Panc1 (cell line): ENCODE results near the gene HOMER1.

Experiments
- POLR2AphosphoS5 ChIP-seq: IDR thresholded peaks from 2 replicates; pipeline ENCODE4 v1.6.1; 2012; ENCODE audit warnings: mild to moderate bottlenecking, low read depth, low read length, moderate library complexity
- SIN3A ChIP-seq: IDR thresholded peaks from 2 replicates; pipeline ENCODE4 v1.6.1; 2012; ENCODE audit warnings: low read depth, mild to moderate bottlenecking, low read length, moderate library complexity, borderline replicate concordance; ENCODE audit not compliant: insufficient read depth
- TF ChIP-seq, protein P1 (sequence below): fragments of 450-650 bp; IDR thresholded peaks from 2 replicates; pipeline ENCODE4 v1.5.1; 2017; ENCODE audit warnings: mild to moderate bottlenecking
- TF ChIP-seq, protein P2 (sequence below), 2 experiments: IDR thresholded peaks; 2 replicates each; pipeline ENCODE4 v1.6.1; 2011 to 2012; ENCODE audit warnings: low read depth in 2 of 2, control low read depth in 1 of 2, low read length in 1 of 2, mild to moderate bottlenecking in 1 of 2, moderate library complexity in 1 of 2; ENCODE audit not compliant: insufficient read depth in 1 of 2

DNA sequence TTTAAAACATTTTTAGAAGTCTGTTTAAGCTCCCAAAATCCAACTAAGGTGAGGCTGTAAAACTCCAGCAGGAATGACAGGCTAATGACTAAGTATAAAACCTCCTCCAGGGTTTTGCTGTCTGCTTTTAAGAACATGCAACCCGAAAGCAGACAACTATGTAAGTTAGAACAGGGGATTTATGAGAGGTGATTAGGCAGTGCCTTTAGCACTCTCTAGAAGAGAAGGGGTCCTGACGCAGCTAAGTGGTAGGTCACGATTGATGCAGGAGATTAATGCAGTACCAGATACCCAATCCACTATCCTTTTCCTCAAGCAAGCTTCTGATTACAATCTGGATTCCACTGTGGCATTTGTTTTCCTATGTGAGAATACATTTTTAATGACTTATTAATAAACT, 25.9 kb downstream of the HOMER1 start:
- TF ChIP-seq, protein P1, sequence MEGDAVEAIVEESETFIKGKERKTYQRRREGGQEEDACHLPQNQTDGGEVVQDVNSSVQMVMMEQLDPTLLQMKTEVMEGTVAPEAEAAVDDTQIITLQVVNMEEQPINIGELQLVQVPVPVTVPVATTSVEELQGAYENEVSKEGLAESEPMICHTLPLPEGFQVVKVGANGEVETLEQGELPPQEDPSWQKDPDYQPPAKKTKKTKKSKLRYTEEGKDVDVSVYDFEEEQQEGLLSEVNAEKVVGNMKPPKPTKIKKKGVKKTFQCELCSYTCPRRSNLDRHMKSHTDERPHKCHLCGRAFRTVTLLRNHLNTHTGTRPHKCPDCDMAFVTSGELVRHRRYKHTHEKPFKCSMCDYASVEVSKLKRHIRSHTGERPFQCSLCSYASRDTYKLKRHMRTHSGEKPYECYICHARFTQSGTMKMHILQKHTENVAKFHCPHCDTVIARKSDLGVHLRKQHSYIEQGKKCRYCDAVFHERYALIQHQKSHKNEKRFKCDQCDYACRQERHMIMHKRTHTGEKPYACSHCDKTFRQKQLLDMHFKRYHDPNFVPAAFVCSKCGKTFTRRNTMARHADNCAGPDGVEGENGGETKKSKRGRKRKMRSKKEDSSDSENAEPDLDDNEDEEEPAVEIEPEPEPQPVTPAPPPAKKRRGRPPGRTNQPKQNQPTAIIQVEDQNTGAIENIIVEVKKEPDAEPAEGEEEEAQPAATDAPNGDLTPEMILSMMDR: no peak
- TF ChIP-seq, protein P2, sequence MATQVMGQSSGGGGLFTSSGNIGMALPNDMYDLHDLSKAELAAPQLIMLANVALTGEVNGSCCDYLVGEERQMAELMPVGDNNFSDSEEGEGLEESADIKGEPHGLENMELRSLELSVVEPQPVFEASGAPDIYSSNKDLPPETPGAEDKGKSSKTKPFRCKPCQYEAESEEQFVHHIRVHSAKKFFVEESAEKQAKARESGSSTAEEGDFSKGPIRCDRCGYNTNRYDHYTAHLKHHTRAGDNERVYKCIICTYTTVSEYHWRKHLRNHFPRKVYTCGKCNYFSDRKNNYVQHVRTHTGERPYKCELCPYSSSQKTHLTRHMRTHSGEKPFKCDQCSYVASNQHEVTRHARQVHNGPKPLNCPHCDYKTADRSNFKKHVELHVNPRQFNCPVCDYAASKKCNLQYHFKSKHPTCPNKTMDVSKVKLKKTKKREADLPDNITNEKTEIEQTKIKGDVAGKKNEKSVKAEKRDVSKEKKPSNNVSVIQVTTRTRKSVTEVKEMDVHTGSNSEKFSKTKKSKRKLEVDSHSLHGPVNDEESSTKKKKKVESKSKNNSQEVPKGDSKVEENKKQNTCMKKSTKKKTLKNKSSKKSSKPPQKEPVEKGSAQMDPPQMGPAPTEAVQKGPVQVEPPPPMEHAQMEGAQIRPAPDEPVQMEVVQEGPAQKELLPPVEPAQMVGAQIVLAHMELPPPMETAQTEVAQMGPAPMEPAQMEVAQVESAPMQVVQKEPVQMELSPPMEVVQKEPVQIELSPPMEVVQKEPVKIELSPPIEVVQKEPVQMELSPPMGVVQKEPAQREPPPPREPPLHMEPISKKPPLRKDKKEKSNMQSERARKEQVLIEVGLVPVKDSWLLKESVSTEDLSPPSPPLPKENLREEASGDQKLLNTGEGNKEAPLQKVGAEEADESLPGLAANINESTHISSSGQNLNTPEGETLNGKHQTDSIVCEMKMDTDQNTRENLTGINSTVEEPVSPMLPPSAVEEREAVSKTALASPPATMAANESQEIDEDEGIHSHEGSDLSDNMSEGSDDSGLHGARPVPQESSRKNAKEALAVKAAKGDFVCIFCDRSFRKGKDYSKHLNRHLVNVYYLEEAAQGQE (IDR thresholded peaks at IDR 0.05; ENCODE audit: insufficient read depth in 1 of 2, low read depth in 2 of 2, low read length in 1 of 2): no peak
- TF ChIP-seq POLR2AphosphoS5 (no peak), SIN3A (no peak)
